Measurements from ENCODE around the gene ANKRD44. TPM values are rescaled to one million over a fixed set of nuclear protein-coding genes. Genes with fewer than 3 reads are reported as not detected.

Gene ANKRD44
- total RNA-seq, 1 experiment from 2014 or later = 2.4 TPM

DNA sequence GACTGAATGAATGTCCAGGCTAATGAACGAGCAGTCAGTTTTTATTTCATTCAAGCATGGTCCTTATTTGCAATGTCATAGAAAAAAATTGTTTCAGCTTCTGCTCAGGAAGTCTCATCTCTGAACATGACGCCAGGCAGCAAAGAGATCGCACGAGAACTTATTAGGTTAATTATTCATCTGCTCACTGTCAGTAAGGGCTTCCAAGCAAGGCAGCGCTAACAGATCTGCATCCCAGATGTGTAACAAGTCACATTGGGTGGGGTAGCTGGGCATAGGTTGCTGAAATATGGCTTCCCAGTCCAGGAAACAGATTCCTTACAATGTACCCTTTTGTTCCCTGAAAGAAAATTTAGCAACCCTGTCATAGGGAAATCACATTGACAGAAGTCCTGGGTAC is 63.5 kb downstream of the ANKRD44 start:
- intact Hi-C loops (cut with micrococcal nuclease) = no loop called here
- no peaks in the 10 kb centered on the region for H3F3A ChIP-seq (ENCODE audit: low read length, unreplicated experiment)
- POLR2A ChIA-PET (ENCODE audit: unreplicated experiment) = no interaction called here
- H2AFZ ChIP-seq (ENCODE audit: low read length) = no peak overlapping the region
- no peaks in the 10 kb centered on the region for H3K79me2 ChIP-seq (ENCODE audit: low read length)
- no peaks in the 10 kb centered on the region for H3K36me3 ChIP-seq (ENCODE audit: low read depth, low read length)
- H3K27ac ChIP-seq (ENCODE audit: low read length) = no peak overlapping the region
- H4K20me1 ChIP-seq (ENCODE audit: low read length) = no peaks in the 10 kb centered on the region
- TF ChIP-seq EZH2phosphoT487 (IDR thresholded peaks at IDR 0.05; ENCODE audit: borderline replicate concordance, low read length) = no peak
- TF ChIP-seq, protein P1, sequence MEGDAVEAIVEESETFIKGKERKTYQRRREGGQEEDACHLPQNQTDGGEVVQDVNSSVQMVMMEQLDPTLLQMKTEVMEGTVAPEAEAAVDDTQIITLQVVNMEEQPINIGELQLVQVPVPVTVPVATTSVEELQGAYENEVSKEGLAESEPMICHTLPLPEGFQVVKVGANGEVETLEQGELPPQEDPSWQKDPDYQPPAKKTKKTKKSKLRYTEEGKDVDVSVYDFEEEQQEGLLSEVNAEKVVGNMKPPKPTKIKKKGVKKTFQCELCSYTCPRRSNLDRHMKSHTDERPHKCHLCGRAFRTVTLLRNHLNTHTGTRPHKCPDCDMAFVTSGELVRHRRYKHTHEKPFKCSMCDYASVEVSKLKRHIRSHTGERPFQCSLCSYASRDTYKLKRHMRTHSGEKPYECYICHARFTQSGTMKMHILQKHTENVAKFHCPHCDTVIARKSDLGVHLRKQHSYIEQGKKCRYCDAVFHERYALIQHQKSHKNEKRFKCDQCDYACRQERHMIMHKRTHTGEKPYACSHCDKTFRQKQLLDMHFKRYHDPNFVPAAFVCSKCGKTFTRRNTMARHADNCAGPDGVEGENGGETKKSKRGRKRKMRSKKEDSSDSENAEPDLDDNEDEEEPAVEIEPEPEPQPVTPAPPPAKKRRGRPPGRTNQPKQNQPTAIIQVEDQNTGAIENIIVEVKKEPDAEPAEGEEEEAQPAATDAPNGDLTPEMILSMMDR (conservative IDR thresholded peaks at IDR 0.05; ENCODE audit: low read depth, low read length) = no peak
- no peak for TF ChIP-seq EZH2 (IDR thresholded peaks at IDR 0.05; ENCODE audit: low read length, unreplicated experiment)
- no peak overlapping the region for H3K4me2 ChIP-seq (ENCODE audit: low read length)
- CTCF ChIA-PET = no interaction called here
- H3K4me1 ChIP-seq (ENCODE audit: insufficient read depth, low read length) = no peaks in the 10 kb centered on the region
- no peak for DNase-seq
- no peaks in the 10 kb centered on the region for H3K27me3 ChIP-seq (ENCODE audit: low read length)
- no peak overlapping the region for H3K4me3 ChIP-seq (ENCODE audit: low read length)
- no TSS peak for BruUV-seq (replicated peaks)
- no peak for ATAC-seq
- H3K9me3 ChIP-seq (ENCODE audit: low read length) = no peaks in the 10 kb centered on the region
- H3K9ac ChIP-seq (ENCODE audit: low read length) = no peak overlapping the region
- H3K9me2 ChIP-seq (replicated peaks; ENCODE audit: low read length) = no peaks in the 10 kb centered on the region

DNA sequence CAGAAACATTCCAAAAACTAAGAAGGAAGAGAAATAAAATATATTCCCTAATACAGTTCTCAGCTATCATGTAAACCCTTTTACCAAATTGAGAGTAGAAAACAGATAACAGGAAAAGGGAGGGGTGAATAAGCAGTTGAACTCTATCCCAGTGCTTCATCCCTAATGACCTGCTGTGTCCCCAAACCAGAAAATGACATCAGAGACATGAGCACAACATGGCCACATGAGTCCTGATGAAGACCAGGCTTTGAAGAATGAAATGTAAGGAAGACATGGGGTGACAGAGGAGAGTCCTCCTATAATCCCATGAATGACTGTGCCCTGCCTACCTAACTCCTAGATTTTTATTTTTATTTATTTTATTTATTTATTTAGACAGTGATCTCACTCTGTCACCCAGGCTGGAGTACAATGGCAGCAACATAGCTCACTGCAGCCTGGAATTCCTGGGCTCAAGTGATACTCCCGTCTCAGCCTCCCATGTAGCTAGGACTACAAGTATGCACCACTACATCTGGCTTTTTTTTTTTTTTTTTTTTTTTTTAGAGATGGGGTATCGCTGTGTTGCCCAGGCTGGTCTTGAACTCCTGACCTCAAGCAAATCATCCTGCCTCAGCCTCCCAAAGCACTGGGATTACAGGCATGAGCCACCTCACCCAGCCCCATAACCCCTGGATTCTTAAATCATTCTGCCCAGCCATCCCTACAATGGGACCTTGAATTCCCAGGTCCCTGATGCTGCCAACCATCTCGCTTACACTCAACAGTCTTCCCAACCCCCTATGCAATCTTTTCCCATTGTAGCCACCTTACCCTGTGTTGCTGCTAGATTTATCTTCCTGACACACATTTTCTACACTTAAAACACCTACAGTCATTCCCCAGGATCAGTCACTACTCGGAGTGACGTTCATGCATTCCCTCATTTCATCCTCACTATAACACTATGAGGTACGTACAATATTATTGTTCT is 64.5 kb downstream of the ANKRD44 start:
- intact Hi-C loops (cut with micrococcal nuclease) = no loop called here
- Histone ChIP-seq H3K4me1 (ENCODE audit: insufficient read depth, low read length) (no peaks in the 10 kb centered on the region), H3K9me3 (ENCODE audit: low read length) (no peaks in the 10 kb centered on the region), H3K27ac (ENCODE audit: low read length) (no peak overlapping the region), H3K79me2 (ENCODE audit: low read length) (no peaks in the 10 kb centered on the region), H3K4me2 (ENCODE audit: low read length) (no peak overlapping the region), H3K9ac (ENCODE audit: low read length) (no peak overlapping the region), H2AFZ (ENCODE audit: low read length) (no peak overlapping the region), H3K27me3 (ENCODE audit: low read length) (no peaks in the 10 kb centered on the region), H4K20me1 (ENCODE audit: low read length) (no peaks in the 10 kb centered on the region), H3F3A (ENCODE audit: low read length, unreplicated experiment) (no peaks in the 10 kb centered on the region), H3K4me3 (ENCODE audit: low read length) (no peak overlapping the region), H3K9me2 (replicated peaks; ENCODE audit: low read length) (no peaks in the 10 kb centered on the region), H3K36me3 (ENCODE audit: low read depth, low read length) (no peaks in the 10 kb centered on the region)
- POLR2A ChIA-PET (ENCODE audit: unreplicated experiment) = no interaction called here
- no peak for DNase-seq
- no peak for ATAC-seq
- CTCF ChIA-PET = no interaction called here
- TF ChIP-seq, protein P1 (conservative IDR thresholded peaks at IDR 0.05; ENCODE audit: low read depth, low read length) = no peak
- no peak for TF ChIP-seq EZH2phosphoT487 (IDR thresholded peaks at IDR 0.05; ENCODE audit: borderline replicate concordance, low read length)
- no peak for TF ChIP-seq EZH2 (IDR thresholded peaks at IDR 0.05; ENCODE audit: low read length, unreplicated experiment)
- BruUV-seq (replicated peaks) = no TSS peak

DNA sequence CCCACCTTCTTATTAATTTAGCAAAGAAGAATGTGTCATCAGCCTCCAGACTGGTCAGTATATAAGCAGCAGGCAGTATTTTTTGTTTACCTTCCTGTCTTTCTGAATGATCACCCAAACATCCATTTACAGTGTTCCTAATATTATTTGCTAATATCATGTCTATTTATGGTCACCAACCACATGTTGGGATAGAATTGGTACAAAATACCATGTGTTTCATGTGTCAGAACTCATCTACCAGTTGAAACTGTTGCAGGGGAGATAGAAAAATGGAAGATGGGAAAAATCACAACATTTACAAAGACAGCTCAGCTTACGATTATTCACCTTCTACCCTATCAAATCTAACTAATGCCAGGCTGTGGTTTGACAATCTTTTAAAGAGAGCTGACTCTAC is 66.2 kb downstream of the ANKRD44 start:
- intact Hi-C loops (cut with micrococcal nuclease) = no loop called here
- no TSS peak for BruUV-seq (replicated peaks)
- CTCF ChIA-PET = no interaction called here
- ATAC-seq = no peak
- Histone ChIP-seq H3K36me3 (ENCODE audit: low read depth, low read length) (no peaks in the 10 kb centered on the region), H3K9ac (ENCODE audit: low read length) (no peak overlapping the region), H3K9me3 (ENCODE audit: low read length) (no peaks in the 10 kb centered on the region), H4K20me1 (ENCODE audit: low read length) (no peaks in the 10 kb centered on the region), H3K4me2 (ENCODE audit: low read length) (no peak overlapping the region), H3K9me2 (replicated peaks; ENCODE audit: low read length) (no peaks in the 10 kb centered on the region), H3K79me2 (ENCODE audit: low read length) (no peaks in the 10 kb centered on the region), H3K27ac (ENCODE audit: low read length) (no peak overlapping the region), H3K4me1 (ENCODE audit: insufficient read depth, low read length) (no peaks in the 10 kb centered on the region), H2AFZ (ENCODE audit: low read length) (no peak overlapping the region), H3F3A (ENCODE audit: low read length, unreplicated experiment) (no peaks in the 10 kb centered on the region), H3K27me3 (ENCODE audit: low read length) (no peaks in the 10 kb centered on the region), H3K4me3 (ENCODE audit: low read length) (no peak overlapping the region)
- POLR2A ChIA-PET (ENCODE audit: unreplicated experiment) = no interaction called here
- TF ChIP-seq EZH2phosphoT487 (IDR thresholded peaks at IDR 0.05; ENCODE audit: borderline replicate concordance, low read length) = no peak
- TF ChIP-seq EZH2 (IDR thresholded peaks at IDR 0.05; ENCODE audit: low read length, unreplicated experiment) = no peak
- TF ChIP-seq, protein P1 (conservative IDR thresholded peaks at IDR 0.05; ENCODE audit: low read depth, low read length) = no peak
- DNase-seq = no peak

All from PC-3 (cell line).